HEK293 (cell line): ENCODE measurements around the gene PHLDB2.

Source experiments
- CTCF ChIA-PET: fragments of 350-600 bp; formaldehyde crosslinking; extraction: SDS; loops from one replicate; lab custom pipeline; 2021; ENCODE audit warnings: antibody characterized with exemption; lab: Yijun Ruan, JAX
- POLR2A ChIA-PET: fragments of 300-600 bp; formaldehyde crosslinking; extraction: SDS; loops from one replicate; lab custom pipeline; 2020; ENCODE audit warnings: antibody characterized with exemption, inconsistent platforms; lab: Yijun Ruan, JAX
- H3K27ac ChIP-seq: fragments of 200-500 bp; sonication (Bioruptor generic); 2 replicates; pipeline ENCODE4 v1.5.1; 2014; ENCODE audit warnings: low read depth, low read length, control low read depth, inconsistent platforms; ENCODE audit errors: extremely low read depth
- H3K36me3 ChIP-seq, 2 experiments: fragments of 200-500 bp in 1 of 2; sonication (Bioruptor generic) in 1 of 2; 1 replicate in 1 of 2; 2 replicates in 1 of 2; pipeline ENCODE4 v1.5.1; 2014 to 2017; ENCODE audit warnings: inconsistent platforms in 2 of 2, low read length in 2 of 2; ENCODE audit not compliant: control insufficient read depth in 2 of 2, insufficient read depth in 1 of 2
- H3K4me1 ChIP-seq: fragments of 200-500 bp; sonication (Bioruptor generic); 2 replicates; pipeline ENCODE4 v1.5.1; 2014; ENCODE audit warnings: mild to moderate bottlenecking, low read length, inconsistent platforms; ENCODE audit not compliant: control insufficient read depth, insufficient read depth
- H3K4me3 ChIP-seq: 2 replicates; pipeline ENCODE4 v1.5.1; 2011; ENCODE audit warnings: low read depth, mild to moderate bottlenecking, control low read depth, low read length, moderate library complexity
- H3K9me3 ChIP-seq: fragments of 200-500 bp; sonication (Bioruptor generic); 2 replicates; pipeline ENCODE4 v1.5.1; 2014; ENCODE audit warnings: low read depth, low read length, inconsistent platforms; ENCODE audit not compliant: control insufficient read depth, insufficient read depth
- BCL6B ChIP-seq: fragments of 450-650 bp; formaldehyde crosslinking; IDR thresholded peaks from 2 replicates; pipeline ENCODE4 v1.5.1; 2017; ENCODE audit warnings: missing biosample characterization, missing genetic modification characterization
- PRDM6 ChIP-seq: fragments of 450-650 bp; formaldehyde crosslinking; IDR thresholded peaks from 2 replicates; pipeline ENCODE4 v1.5.1; 2017; ENCODE audit warnings: missing biosample characterization, missing genetic modification characterization
- REST ChIP-seq: fragments of 450-650 bp; formaldehyde crosslinking; IDR thresholded peaks from 2 replicates; pipeline ENCODE4 v1.5.1; 2016; ENCODE audit warnings: missing biosample characterization, missing genetic modification characterization
- WT1 ChIP-seq: fragments of 450-650 bp; formaldehyde crosslinking; IDR thresholded peaks from 2 replicates; pipeline ENCODE4 v1.5.1; 2016; ENCODE audit warnings: missing biosample characterization, missing genetic modification characterization
- ZNF138 ChIP-seq: fragments of 450-650 bp; formaldehyde crosslinking; IDR thresholded peaks from 2 replicates; pipeline ENCODE4 v1.5.1; 2016; ENCODE audit warnings: missing biosample characterization, missing genetic modification characterization, borderline replicate concordance
- ZNF169 ChIP-seq: fragments of 450-650 bp; formaldehyde crosslinking; IDR thresholded peaks from 2 replicates; pipeline ENCODE4 v1.5.1; 2016; ENCODE audit warnings: missing biosample characterization, missing genetic modification characterization
- ZNF175 ChIP-seq: fragments of 450-650 bp; formaldehyde crosslinking; IDR thresholded peaks from 2 replicates; pipeline ENCODE4 v1.5.1; 2016; ENCODE audit warnings: missing biosample characterization, missing genetic modification characterization
- ZNF274 ChIP-seq, 2 experiments: fragments of 200-500 bp in 1 of 2; fragments of 450-650 bp in 1 of 2; sonication (Bioruptor generic) in 1 of 2; formaldehyde crosslinking in 1 of 2; IDR thresholded peaks; 2 replicates each; pipeline versions ENCODE4 v1.5.1 to v1.6.1; 2014 to 2016; ENCODE audit warnings: borderline replicate concordance in 1 of 2, inconsistent platforms in 1 of 2, low read length in 1 of 2, missing biosample characterization in 1 of 2, missing genetic modification characterization in 1 of 2
- ZNF280C ChIP-seq: fragments of 450-650 bp; formaldehyde crosslinking; IDR thresholded peaks from 2 replicates; pipeline ENCODE4 v1.5.1; 2016; ENCODE audit warnings: missing biosample characterization, missing genetic modification characterization
- ZNF324 ChIP-seq: fragments of 450-650 bp; formaldehyde crosslinking; IDR thresholded peaks from 2 replicates; pipeline ENCODE4 v1.5.1; 2016; ENCODE audit warnings: missing biosample characterization, missing genetic modification characterization
- ZNF473 ChIP-seq: fragments of 450-650 bp; formaldehyde crosslinking; IDR thresholded peaks from 2 replicates; pipeline ENCODE4 v1.5.1; 2017; ENCODE audit warnings: missing biosample characterization, missing genetic modification characterization
- ZNF561 ChIP-seq: fragments of 450-650 bp; IDR thresholded peaks from 2 replicates; pipeline ENCODE4 v1.5.1; 2018; ENCODE audit warnings: missing biosample characterization, missing genetic modification characterization, borderline replicate concordance
- ZNF777 ChIP-seq: fragments of 450-650 bp; formaldehyde crosslinking; IDR thresholded peaks from 2 replicates; pipeline ENCODE4 v1.5.1; 2017; ENCODE audit warnings: missing biosample characterization, missing genetic modification characterization, borderline replicate concordance
- ZNF837 ChIP-seq: fragments of 450-650 bp; formaldehyde crosslinking; IDR thresholded peaks from 2 replicates; pipeline ENCODE4 v1.5.1; 2016; ENCODE audit warnings: missing biosample characterization, missing genetic modification characterization
- ZSCAN23 ChIP-seq: fragments of 450-650 bp; formaldehyde crosslinking; IDR thresholded peaks from 2 replicates; pipeline ENCODE4 v1.5.1; 2016; ENCODE audit warnings: missing biosample characterization, missing genetic modification characterization
- ZSCAN5A ChIP-seq: fragments of 450-650 bp; formaldehyde crosslinking; IDR thresholded peaks from 2 replicates; pipeline ENCODE4 v1.5.1; 2016; ENCODE audit warnings: missing biosample characterization, missing genetic modification characterization

The PHLDB2 gene

GRCh38 chr3:111921181-111921580, 62.1 kb downstream of the PHLDB2 start:
- Histone ChIP-seq H3K36me3 (peaks cover 0 to 37% of the 10 kb centered on the region in 2 experiments; a peak in 1 of 3 replicates), H3K4me1 (no peaks in the 10 kb centered on the region), H3K9me3 (no peaks in the 10 kb centered on the region), H3K4me3 (no peak overlapping the region), H3K27ac (no peak overlapping the region)
- CTCF ChIA-PET, result interaction anchor here (0.6 to 0.7 kb wide), 2 partner anchors 93 to 204 kb away, joined by 3 to 5 read pairs; no protein-coding TSS in a partner anchor
- POLR2A ChIA-PET, result no interaction called here
- TF ChIP-seq ZNF274 (IDR thresholded peaks at IDR 0.05; ENCODE audit: low read length) (no peak), ZNF274 (tag by site-specific recombination; IDR thresholded peaks at IDR 0.05; ENCODE audit: borderline replicate concordance) (no peak), ZNF280C (no peak), ZSCAN23 (tag by site-specific recombination) (no peak), ZSCAN5A (tag by site-specific recombination) (no peak), WT1 (tag by site-specific recombination) (no peak), ZNF175 (tag by site-specific recombination) (no peak), ZNF777 (no peak), ZNF324 (no peak), ZNF169 (tag by site-specific recombination) (no peak)

- TF ChIP-seq REST (tag by site-specific recombination) (peak; percentile 51; the same call in 1 of the 2 replicates), BCL6B (no peak)
- CTCF ChIA-PET, result no interaction called here
- Histone ChIP-seq H3K4me1 (no peaks in the 10 kb centered on the region), H3K27ac (no peak overlapping the region), H3K9me3 (no peaks in the 10 kb centered on the region), H3K4me3 (no peak overlapping the region), H3K36me3 (peaks cover 0 to 37% of the 10 kb centered on the region in 2 experiments; a peak in 1 of 3 replicates)
- POLR2A ChIA-PET, result no interaction called here
These were observed 64.2 kb downstream of the PHLDB2 start for GRCh38 chr3:111923095-111923771.

GRCh38 chr3:111923806-111924205, 64.7 kb downstream of the PHLDB2 start:
- ChIA-PET CTCF (no interaction called here), POLR2A (no interaction called here)
- no peak overlapping the region for H3K27ac ChIP-seq
- no peaks in the 10 kb centered on the region for H3K9me3 ChIP-seq
- H3K4me3 ChIP-seq, result no peak overlapping the region
- no peaks in the 10 kb centered on the region for H3K4me1 ChIP-seq
- peaks cover 0 to 31% of the 10 kb centered on the region in 2 experiments; a peak in 1 of 3 replicates for H3K36me3 ChIP-seq
- no peak for TF ChIP-seq REST (tag by site-specific recombination)
- no peak for TF ChIP-seq ZNF138 (tag by site-specific recombination)
- no peak for TF ChIP-seq ZNF561 (tag by site-specific recombination)
- no peak for TF ChIP-seq ZNF837 (tag by site-specific recombination)
- TF ChIP-seq ZNF473, result no peak
- no peak for TF ChIP-seq PRDM6
